CD14-positive monocyte (primary cell): ENCODE data around the gene ROBO1. TPM values are rescaled to one million over a fixed set of nuclear protein-coding genes. Genes with fewer than 3 reads are reported as not detected.

Experiments used
- DNase-seq, 3 donors: peaks; one replicate each; pipeline ENCODE4 v3.0.0-alpha.2; 2011 to 2022
- H2AFZ ChIP-seq: 2 replicates; pipeline ENCODE4 v1.6.0; 2012; ENCODE audit warnings: mild to moderate bottlenecking, low read depth, low read length, inconsistent platforms; ENCODE audit not compliant: insufficient read depth, poor library complexity, severe bottlenecking
- H3K27ac ChIP-seq, 2 donors: 1 replicate in 1 of 2; 2 replicates in 1 of 2; pipeline ENCODE4 v1.5.1; 2012 to 2013; ENCODE audit warnings: low read length in 2 of 2, control low read depth in 1 of 2, inconsistent platforms in 1 of 2, low read depth in 1 of 2, mild to moderate bottlenecking in 1 of 2
- H3K27me3 ChIP-seq, 2 donors: one replicate each; pipeline versions ENCODE4 v1.6.0 to v1.6.1; 2011 to 2013; ENCODE audit warnings: low read length in 2 of 2; ENCODE audit not compliant: control insufficient read depth in 2 of 2, insufficient read depth in 2 of 2
- H3K36me3 ChIP-seq, 2 donors: replicated peaks in 1 of 2; 1 replicate in 1 of 2; 2 replicates in 1 of 2; pipeline versions ENCODE4 v1.5.1 to v1.6.1; 2012 to 2013; ENCODE audit warnings: low read length in 2 of 2, control low read depth in 1 of 2, inconsistent platforms in 1 of 2, mild to moderate bottlenecking in 1 of 2; ENCODE audit not compliant: insufficient read depth in 2 of 2, control insufficient read depth in 1 of 2
- H3K4me1 ChIP-seq, 2 donors: 1 replicate in 1 of 2; 2 replicates in 1 of 2; pipeline versions ENCODE4 v1.5.1 to v1.6.1; 2012 to 2013; ENCODE audit warnings: low read length in 2 of 2, control low read depth in 1 of 2, inconsistent platforms in 1 of 2, mild to moderate bottlenecking in 1 of 2, moderate library complexity in 1 of 2; ENCODE audit not compliant: insufficient read depth in 2 of 2, control insufficient read depth in 1 of 2
- H3K4me2 ChIP-seq: replicated peaks from 2 replicates; pipeline ENCODE3; 2012; ENCODE audit warnings: low read length, moderate library complexity, mild to moderate bottlenecking; ENCODE audit not compliant: poor library complexity, severe bottlenecking; ENCODE audit errors: extremely low read depth
- H3K4me3 ChIP-seq, 3 experiments: fragments of 200-600 bp in 1 of 3; sonication (generic) in 1 of 3; replicated peaks in 1 of 3; 1 replicate in 2 of 3; 2 replicates in 1 of 3; pipeline ENCODE4 v1.5.1; 2011 to 2013; ENCODE audit warnings: low read length in 3 of 3, mild to moderate bottlenecking in 3 of 3, control low read depth in 2 of 3, low read depth in 2 of 3, inconsistent platforms in 1 of 3, moderate library complexity in 1 of 3
- H3K79me2 ChIP-seq: 2 replicates; pipeline ENCODE4 v1.6.0; 2012; ENCODE audit warnings: mild to moderate bottlenecking, control low read depth, inconsistent platforms, low read length, moderate library complexity; ENCODE audit not compliant: insufficient read depth
- H3K9ac ChIP-seq: 2 replicates; pipeline ENCODE4 v1.6.0; 2017; ENCODE audit warnings: low read length, mild to moderate bottlenecking; ENCODE audit not compliant: insufficient read depth, poor library complexity, severe bottlenecking
- H3K9me3 ChIP-seq, 2 donors: replicated peaks in 1 of 2; 1 replicate in 1 of 2; 2 replicates in 1 of 2; pipeline versions ENCODE4 v1.5.1 to v1.6.1; 2012 to 2013; ENCODE audit warnings: low read length in 2 of 2, control low read depth in 1 of 2; ENCODE audit not compliant: control insufficient read depth in 1 of 2, insufficient read depth in 1 of 2
- H4K20me1 ChIP-seq: 2 replicates; pipeline ENCODE4 v1.6.0; 2012; ENCODE audit warnings: mild to moderate bottlenecking, low read length, control low read depth, moderate library complexity; ENCODE audit not compliant: insufficient read depth
- H3K27ac Mint-ChIP-seq, 7 donors: one replicate each; pipeline ENCODE4 v1.8.0; 2020; ENCODE audit warnings: mild to moderate bottlenecking in 7 of 7, mixed read lengths in 7 of 7, moderate library complexity in 6 of 7, inconsistent platforms in 2 of 7
- H3K27me3 Mint-ChIP-seq, 3 donors: one replicate each; pipeline ENCODE4 v1.8.0; 2021 to 2022; ENCODE audit warnings: low read depth in 3 of 3, mild to moderate bottlenecking in 3 of 3, mixed read lengths in 3 of 3, moderate library complexity in 3 of 3, inconsistent platforms in 1 of 3
- H3K36me3 Mint-ChIP-seq, 2 donors: one replicate each; pipeline ENCODE4 v1.8.0; 2020; ENCODE audit warnings: mixed read lengths in 2 of 2, inconsistent platforms in 1 of 2, mild to moderate bottlenecking in 1 of 2
- H3K4me1 Mint-ChIP-seq: one replicate; pipeline ENCODE4 v1.8.0; 2020; ENCODE audit warnings: mild to moderate bottlenecking, mixed read lengths
- H3K4me3 Mint-ChIP-seq, 2 donors: one replicate each; pipeline ENCODE4 v1.8.0; 2020; ENCODE audit warnings: mild to moderate bottlenecking in 2 of 2, mixed read lengths in 2 of 2, moderate library complexity in 1 of 2
- H3K9me3 Mint-ChIP-seq, 7 donors: one replicate each; pipeline ENCODE4 v1.8.0; 2020 to 2022; ENCODE audit warnings: mixed read lengths in 7 of 7, mild to moderate bottlenecking in 6 of 7, moderate library complexity in 6 of 7, inconsistent platforms in 2 of 7
- WGBS: methylation state at CpG from one replicate; pipeline ENCODE4 v1.1.5; 2013; ENCODE audit warnings: missing lambda C conversion rate; ENCODE audit not compliant: insufficient coverage; 5-methylcytosine and 5-hydroxymethylcytosine counted together
- intact Hi-C, 2 donors: fragments of 100-400 bp; cut with micrococcal nuclease; formaldehyde crosslinking; loops; one replicate each; pipeline versions ENCODE4 v1.15.0 to v1.15.1; 2023
- polyA plus RNA-seq, 3 donors: library from polyadenylated mRNA; depleted of rRNA in 1 of 3; unstranded in 2 of 3; stranded (reverse) in 1 of 3; fragments of 300-500 nt in 2 of 3; fragments of >200 nt in 1 of 3; fragmentation: Illumina TruSeq in 2 of 3; gene quantifications; 1 replicate in 2 of 3; 2 replicates in 1 of 3; pipeline ENCODE4 v1.2.3, GENCODE V29; 2012 to 2021
- TF ChIP-seq, protein P1 (sequence below): fragments of 200-600 bp; IDR thresholded peaks from one replicate; pipeline ENCODE4 v1.8.0; 2022; ENCODE audit warnings: antibody characterized with exemption, mild to moderate bottlenecking

ROBO1 gene
- polyA plus RNA-seq, 3 donors, result 0.09 to 0.10 TPM; not detected in 1

DNA sequence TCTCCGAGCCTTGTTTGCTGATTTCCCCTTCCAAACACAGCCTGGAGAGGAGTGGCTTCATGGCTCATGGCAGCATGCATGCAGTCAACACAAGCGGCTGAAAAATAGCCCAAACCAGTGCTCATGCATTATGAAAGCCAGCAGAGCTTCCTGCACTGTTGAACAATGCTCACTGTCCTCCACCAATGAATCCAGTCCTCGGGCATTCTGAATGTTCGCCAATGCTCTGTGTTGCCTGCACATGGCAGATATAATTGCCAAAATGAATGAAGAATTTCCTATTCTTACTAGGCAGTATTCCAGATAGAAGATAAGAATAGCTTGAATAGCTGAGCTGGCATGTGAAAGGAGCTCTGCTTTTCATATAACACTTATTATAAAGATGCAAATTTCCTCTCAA is 252.7 kb downstream of the ROBO1 start:
- Histone ChIP-seq H3K36me3 (no peaks in the 10 kb centered on the region), H3K79me2 (no peaks in the 10 kb centered on the region), H3K27ac (no peak overlapping the region), H2AFZ (no peak overlapping the region), H3K4me1 (no peaks in the 10 kb centered on the region), H3K4me3 (no peak overlapping the region), H3K9ac (no peak overlapping the region), H4K20me1 (no peaks in the 10 kb centered on the region), H3K9me3 (no peaks in the 10 kb centered on the region), H3K27me3 (no peaks in the 10 kb centered on the region), H3K4me2 (no peak overlapping the region)
- peaks cover 0 to 1% (median 0%) of the 10 kb centered on the region in 7 donors for H3K9me3 Mint-ChIP-seq
- no peak for DNase-seq
- TF ChIP-seq, protein P1, sequence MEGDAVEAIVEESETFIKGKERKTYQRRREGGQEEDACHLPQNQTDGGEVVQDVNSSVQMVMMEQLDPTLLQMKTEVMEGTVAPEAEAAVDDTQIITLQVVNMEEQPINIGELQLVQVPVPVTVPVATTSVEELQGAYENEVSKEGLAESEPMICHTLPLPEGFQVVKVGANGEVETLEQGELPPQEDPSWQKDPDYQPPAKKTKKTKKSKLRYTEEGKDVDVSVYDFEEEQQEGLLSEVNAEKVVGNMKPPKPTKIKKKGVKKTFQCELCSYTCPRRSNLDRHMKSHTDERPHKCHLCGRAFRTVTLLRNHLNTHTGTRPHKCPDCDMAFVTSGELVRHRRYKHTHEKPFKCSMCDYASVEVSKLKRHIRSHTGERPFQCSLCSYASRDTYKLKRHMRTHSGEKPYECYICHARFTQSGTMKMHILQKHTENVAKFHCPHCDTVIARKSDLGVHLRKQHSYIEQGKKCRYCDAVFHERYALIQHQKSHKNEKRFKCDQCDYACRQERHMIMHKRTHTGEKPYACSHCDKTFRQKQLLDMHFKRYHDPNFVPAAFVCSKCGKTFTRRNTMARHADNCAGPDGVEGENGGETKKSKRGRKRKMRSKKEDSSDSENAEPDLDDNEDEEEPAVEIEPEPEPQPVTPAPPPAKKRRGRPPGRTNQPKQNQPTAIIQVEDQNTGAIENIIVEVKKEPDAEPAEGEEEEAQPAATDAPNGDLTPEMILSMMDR, result no peak
- H3K27ac Mint-ChIP-seq, result no peak overlapping the region
- intact Hi-C loops, result no loop called here
- no peak overlapping the region for H3K4me3 Mint-ChIP-seq
- whole genome bisulfite sequencing, result 88% methylated on average over 1 of the region's 4 CpGs
- H3K4me1 Mint-ChIP-seq, result no peaks in the 10 kb centered on the region
- no peaks in the 10 kb centered on the region for H3K36me3 Mint-ChIP-seq
- peaks cover 0 to 1% (median under 1%) of the 10 kb centered on the region in 3 donors for H3K27me3 Mint-ChIP-seq

DNA sequence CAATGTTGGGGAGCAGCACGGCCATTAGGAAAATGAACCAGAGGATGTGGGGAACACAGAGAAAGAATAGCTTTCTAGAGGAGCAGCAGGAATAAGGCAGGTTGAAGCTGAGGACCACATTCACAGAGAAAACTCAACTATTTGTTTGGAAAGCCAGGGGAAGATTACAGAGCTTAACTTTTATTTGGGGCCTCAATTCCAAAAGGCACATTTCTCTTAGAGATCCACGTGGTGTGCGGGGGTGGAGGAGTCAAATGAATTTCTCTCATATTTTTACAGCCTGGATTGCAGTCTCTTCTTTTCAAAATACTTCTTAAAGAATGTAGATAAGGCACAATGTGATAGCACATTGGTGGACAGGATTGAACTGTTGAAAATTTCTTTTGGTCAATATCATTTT is 253.7 kb downstream of the ROBO1 start:
- H3K9me3 ChIP-seq, result no peaks in the 10 kb centered on the region
- H3K27ac ChIP-seq, result no peak overlapping the region
- DNase-seq, result no peak
- H3K4me3 ChIP-seq, result no peak overlapping the region
- no peaks in the 10 kb centered on the region for H3K4me1 ChIP-seq
- H3K9me3 Mint-ChIP-seq, result peaks cover 0 to 1% (median 0%) of the 10 kb centered on the region in 7 donors
- peaks cover 0 to 1% (median 0%) of the 10 kb centered on the region in 3 donors for H3K27me3 Mint-ChIP-seq
- no peak overlapping the region for H3K4me3 Mint-ChIP-seq
- H3K36me3 Mint-ChIP-seq, result no peaks in the 10 kb centered on the region
- H3K27ac Mint-ChIP-seq, result no peak overlapping the region
- no CpG with 5 or more reads among the region's 3 CpGs for WGBS
- H3K4me2 ChIP-seq, result no peak overlapping the region
- H2AFZ ChIP-seq, result no peak overlapping the region
- TF ChIP-seq, protein P1, result no peak
- no peaks in the 10 kb centered on the region for H3K4me1 Mint-ChIP-seq
- H3K79me2 ChIP-seq, result no peaks in the 10 kb centered on the region
- no peaks in the 10 kb centered on the region for H3K36me3 ChIP-seq
- H4K20me1 ChIP-seq, result no peaks in the 10 kb centered on the region
- intact Hi-C loops, result no loop called here
- no peak overlapping the region for H3K9ac ChIP-seq
- no peaks in the 10 kb centered on the region for H3K27me3 ChIP-seq
